Amygdala (tissue), 56 donors: ENCODE measurements around the gene HSD17B2.
"Not testable (repeated sequence)": the region's sequence is repeated elsewhere in the genome, so short reads cannot be mapped to it uniquely, and the experiment has no call there.

Experiments used
- DNase-seq, 56 donors: peaks; one replicate each; lab custom pipeline; 2025; lab: John Stamatoyannopoulos, UW

HSD17B2 gene

GRCh38 chr16:82034981-82035612, at the start of gene HSD17B2:
Gene HSD17B2 (plus strand): TSS chr16:82035253. CDS start chr16:82035425, 172 bp downstream.
- DNase-seq = no peak

- no peak for DNase-seq
Observed at GRCh38 chr16:81987121-81987520, 47.9 kb upstream of the HSD17B2 start.

GRCh38 chr16:81987706-81988105, 47.3 kb upstream of the HSD17B2 start:
- DNase-seq = no peak

GRCh38 chr16:81992859-81993258, 42.2 kb upstream of the HSD17B2 start:
- no peak for DNase-seq

GRCh38 chr16:81994485-81994884, 40.6 kb upstream of the HSD17B2 start:
- DNase-seq = no peak

GRCh38 chr16:81995651-81996050, 39.4 kb upstream of the HSD17B2 start:
- DNase-seq = no peak

- DNase-seq = no peak
Observed at GRCh38 chr16:81996664-81997509, 38.2 kb upstream of the HSD17B2 start.

- no peak for DNase-seq
Observed at GRCh38 chr16:81997738-81998137, 37.3 kb upstream of the HSD17B2 start.

- DNase-seq = no peak
Observed at GRCh38 chr16:82002831-82003230, 32.2 kb upstream of the HSD17B2 start.

GRCh38 chr16:82004601-82005000, 30.5 kb upstream of the HSD17B2 start:
- DNase-seq = no peak

GRCh38 chr16:82005027-82005830, 29.8 kb upstream of the HSD17B2 start:
- no peak for DNase-seq

- DNase-seq = no peak
Observed at GRCh38 chr16:82006036-82006435, 29.0 kb upstream of the HSD17B2 start.

GRCh38 chr16:82007189-82007588, 27.9 kb upstream of the HSD17B2 start:
- DNase-seq = no peak

GRCh38 chr16:82008957-82009592, 26.0 kb upstream of the HSD17B2 start:
- no peak for DNase-seq

- not testable (repeated sequence) for DNase-seq
Observed at GRCh38 chr16:82009789-82010188, 25.3 kb upstream of the HSD17B2 start.

- no peak for DNase-seq
Observed at GRCh38 chr16:82010649-82011048, 24.4 kb upstream of the HSD17B2 start.

- no peak for DNase-seq
Observed at GRCh38 chr16:82011199-82011641, 23.8 kb upstream of the HSD17B2 start, which contains the start of gene SDR42E1. Gene SDR42E1 (minus strand): TSS chr16:82011470. CDS start chr16:82000858, 10,612 bp downstream.

GRCh38 chr16:82013139-82013538, 21.9 kb upstream of the HSD17B2 start:
- no peak for DNase-seq

GRCh38 chr16:82016263-82016662, 18.8 kb upstream of the HSD17B2 start:
- DNase-seq = no peak

- DNase-seq = no peak
Observed at GRCh38 chr16:82016964-82017363, 18.1 kb upstream of the HSD17B2 start.
